Measurements from ENCODE around the gene ZFPM1.

ZFPM1 gene

GRCh38 chr16:88431651-88432050 lies 21.4 kb upstream of the ZFPM1 start:
- Histone ChIP-seq H3K79me2 (ENCODE audit: insufficient read depth, low read length) (no peaks in the 10 kb centered on the region), H3K9me2 (replicated peaks; ENCODE audit: insufficient read depth, low read length) (no peaks in the 10 kb centered on the region), H4K20me1 (ENCODE audit: low read depth, low read length) (no peaks in the 10 kb centered on the region), H3K9ac (ENCODE audit: low read length) (no peak overlapping the region), H2AFZ (ENCODE audit: low read depth, low read length, severe bottlenecking) (no peak overlapping the region), H3K27me3 (ENCODE audit: low read length) (no peaks in the 10 kb centered on the region), H3K9me3 (ENCODE audit: insufficient read depth, low read length) (no peaks in the 10 kb centered on the region), H3K4me2 (ENCODE audit: low read depth, low read length, poor library complexity, severe bottlenecking) (no peak overlapping the region), H3K27ac (ENCODE audit: low read depth, low read length) (no peak overlapping the region), H3F3A (ENCODE audit: insufficient read depth) (no peaks in the 10 kb centered on the region), H3K4me3 (ENCODE audit: insufficient read depth, low read length, poor library complexity, severe bottlenecking) (no peak overlapping the region), H3K36me3 (ENCODE audit: low read length) (no peaks in the 10 kb centered on the region)
- TF ChIP-seq EZH2phosphoT487 (conservative IDR thresholded peaks at IDR 0.05; ENCODE audit: low read length) (no peak), CTCF (IDR thresholded peaks at IDR 0.05; ENCODE audit: insufficient read depth, low read length, poor library complexity, severe bottlenecking) (no peak)

DNA sequence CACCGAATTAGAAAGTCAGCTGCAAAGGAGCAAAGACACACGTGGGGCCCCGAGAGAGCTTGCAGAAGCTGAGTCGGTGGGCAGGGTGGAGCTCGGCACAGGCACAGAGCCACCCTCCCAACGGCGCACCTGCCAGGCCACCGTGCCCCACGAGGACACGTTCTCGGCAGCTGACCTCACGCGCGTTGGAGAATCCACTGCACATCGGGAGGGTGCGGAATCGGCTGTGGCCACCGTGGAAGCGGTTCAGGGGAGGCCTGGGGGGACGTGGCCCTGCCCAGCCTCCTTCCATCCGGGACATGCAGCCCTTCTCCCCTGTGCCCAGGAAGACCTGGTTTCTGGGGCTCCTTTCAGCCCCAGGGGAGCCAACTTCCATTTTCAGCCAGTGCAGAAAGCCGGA lies 20.9 kb upstream of the ZFPM1 start:
- Histone ChIP-seq H3K4me2 (ENCODE audit: low read depth, low read length, poor library complexity, severe bottlenecking) (no peak overlapping the region), H3K36me3 (ENCODE audit: low read length) (no peaks in the 10 kb centered on the region), H3K9me3 (ENCODE audit: insufficient read depth, low read length) (no peaks in the 10 kb centered on the region), H2AFZ (ENCODE audit: low read depth, low read length, severe bottlenecking) (no peak overlapping the region), H4K20me1 (ENCODE audit: low read depth, low read length) (no peaks in the 10 kb centered on the region), H3K27ac (ENCODE audit: low read depth, low read length) (no peak overlapping the region), H3F3A (ENCODE audit: insufficient read depth) (no peaks in the 10 kb centered on the region), H3K4me3 (ENCODE audit: insufficient read depth, low read length, poor library complexity, severe bottlenecking) (no peak overlapping the region), H3K27me3 (ENCODE audit: low read length) (no peaks in the 10 kb centered on the region), H3K9ac (ENCODE audit: low read length) (no peak overlapping the region), H3K79me2 (ENCODE audit: insufficient read depth, low read length) (no peaks in the 10 kb centered on the region), H3K9me2 (replicated peaks; ENCODE audit: insufficient read depth, low read length) (no peaks in the 10 kb centered on the region)
- TF ChIP-seq EZH2phosphoT487 (conservative IDR thresholded peaks at IDR 0.05; ENCODE audit: low read length) = no peak
- TF ChIP-seq CTCF (IDR thresholded peaks at IDR 0.05; ENCODE audit: insufficient read depth, low read length, poor library complexity, severe bottlenecking) = no peak

DNA sequence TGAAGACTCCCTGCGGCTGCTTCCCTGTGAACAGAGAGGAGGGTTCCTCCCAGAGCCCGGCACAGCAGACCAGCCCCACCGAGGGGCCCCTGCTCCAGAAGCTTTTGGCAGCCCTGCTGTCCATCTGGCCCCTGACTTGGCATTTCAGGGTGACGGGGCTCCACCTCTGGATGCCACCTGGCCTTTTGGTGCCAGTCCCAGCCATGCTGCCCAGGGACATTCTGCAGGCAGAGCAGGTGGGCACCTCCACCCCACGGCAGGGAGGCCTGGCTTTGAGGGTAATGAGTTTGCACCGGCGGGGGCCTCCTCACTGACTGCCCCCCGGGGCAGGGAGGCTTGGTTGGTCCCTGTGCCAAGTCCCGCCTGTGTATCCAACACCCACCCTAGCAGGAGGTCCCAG lies 20.3 kb upstream of the ZFPM1 start:
- H3K27ac ChIP-seq (ENCODE audit: low read depth, low read length) = no peak overlapping the region
- no peak overlapping the region for H3K9ac ChIP-seq (ENCODE audit: low read length)
- no peaks in the 10 kb centered on the region for H3K27me3 ChIP-seq (ENCODE audit: low read length)
- H3K9me2 ChIP-seq (replicated peaks; ENCODE audit: insufficient read depth, low read length) = no peaks in the 10 kb centered on the region
- H4K20me1 ChIP-seq (ENCODE audit: low read depth, low read length) = no peaks in the 10 kb centered on the region
- H3K4me3 ChIP-seq (ENCODE audit: insufficient read depth, low read length, poor library complexity, severe bottlenecking) = no peak overlapping the region
- no peak overlapping the region for H3K4me2 ChIP-seq (ENCODE audit: low read depth, low read length, poor library complexity, severe bottlenecking)
- no peaks in the 10 kb centered on the region for H3K9me3 ChIP-seq (ENCODE audit: insufficient read depth, low read length)
- H3K36me3 ChIP-seq (ENCODE audit: low read length) = no peaks in the 10 kb centered on the region
- no peaks in the 10 kb centered on the region for H3F3A ChIP-seq (ENCODE audit: insufficient read depth)
- H2AFZ ChIP-seq (ENCODE audit: low read depth, low read length, severe bottlenecking) = no peak overlapping the region
- TF ChIP-seq EZH2phosphoT487 (conservative IDR thresholded peaks at IDR 0.05; ENCODE audit: low read length) (no peak), CTCF (IDR thresholded peaks at IDR 0.05; ENCODE audit: insufficient read depth, low read length, poor library complexity, severe bottlenecking) (no peak)
- no peaks in the 10 kb centered on the region for H3K79me2 ChIP-seq (ENCODE audit: insufficient read depth, low read length)

All from SU-DHL-6 (cell line).